Measurements from ENCODE around the gene RNF41.

Gene RNF41

GRCh38 chr12:56221232-56221756, 428 bp downstream of the RNF41 start:
- H3K27me3 ChIP-seq (ENCODE audit: low read length) = no peaks in the 10 kb centered on the region
- peak overlapping the region; percentile 64 for H3K27ac ChIP-seq (ENCODE audit: low read depth, low read length)
- no peaks in the 10 kb centered on the region for H4K20me1 ChIP-seq (ENCODE audit: low read depth, low read length)
- TF ChIP-seq, protein P1, sequence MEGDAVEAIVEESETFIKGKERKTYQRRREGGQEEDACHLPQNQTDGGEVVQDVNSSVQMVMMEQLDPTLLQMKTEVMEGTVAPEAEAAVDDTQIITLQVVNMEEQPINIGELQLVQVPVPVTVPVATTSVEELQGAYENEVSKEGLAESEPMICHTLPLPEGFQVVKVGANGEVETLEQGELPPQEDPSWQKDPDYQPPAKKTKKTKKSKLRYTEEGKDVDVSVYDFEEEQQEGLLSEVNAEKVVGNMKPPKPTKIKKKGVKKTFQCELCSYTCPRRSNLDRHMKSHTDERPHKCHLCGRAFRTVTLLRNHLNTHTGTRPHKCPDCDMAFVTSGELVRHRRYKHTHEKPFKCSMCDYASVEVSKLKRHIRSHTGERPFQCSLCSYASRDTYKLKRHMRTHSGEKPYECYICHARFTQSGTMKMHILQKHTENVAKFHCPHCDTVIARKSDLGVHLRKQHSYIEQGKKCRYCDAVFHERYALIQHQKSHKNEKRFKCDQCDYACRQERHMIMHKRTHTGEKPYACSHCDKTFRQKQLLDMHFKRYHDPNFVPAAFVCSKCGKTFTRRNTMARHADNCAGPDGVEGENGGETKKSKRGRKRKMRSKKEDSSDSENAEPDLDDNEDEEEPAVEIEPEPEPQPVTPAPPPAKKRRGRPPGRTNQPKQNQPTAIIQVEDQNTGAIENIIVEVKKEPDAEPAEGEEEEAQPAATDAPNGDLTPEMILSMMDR (IDR thresholded peaks at IDR 0.05; ENCODE audit: insufficient read depth, low read length, poor library complexity, severe bottlenecking) = no peak
- no peak for TF ChIP-seq EZH2phosphoT487 (conservative IDR thresholded peaks at IDR 0.05; ENCODE audit: low read length)
- peak overlapping the region; percentile 85 for H3K9ac ChIP-seq (ENCODE audit: low read length)
- H3K9me3 ChIP-seq (ENCODE audit: insufficient read depth, low read length) = no peaks in the 10 kb centered on the region
- H2AFZ ChIP-seq (ENCODE audit: low read depth, low read length, severe bottlenecking) = peak overlapping the region; percentile 85
- H3K4me2 ChIP-seq (ENCODE audit: low read depth, low read length, poor library complexity, severe bottlenecking) = peak overlapping the region; percentile 99
- no peaks in the 10 kb centered on the region for H3K9me2 ChIP-seq (replicated peaks; ENCODE audit: insufficient read depth, low read length)
- no peaks in the 10 kb centered on the region for H3K36me3 ChIP-seq (ENCODE audit: low read length)
- H3K4me3 ChIP-seq (ENCODE audit: insufficient read depth, low read length, poor library complexity, severe bottlenecking) = peak overlapping the region; percentile 88
- H3F3A ChIP-seq (ENCODE audit: insufficient read depth) = peaks cover 6% of the 10 kb centered on the region
- peaks cover 34% of the 10 kb centered on the region for H3K79me2 ChIP-seq (ENCODE audit: insufficient read depth, low read length)

- Histone ChIP-seq H3F3A (ENCODE audit: insufficient read depth) (peaks cover 6% of the 10 kb centered on the region), H3K4me3 (ENCODE audit: insufficient read depth, low read length, poor library complexity, severe bottlenecking) (peak overlapping the region; percentile 88), H3K4me2 (ENCODE audit: low read depth, low read length, poor library complexity, severe bottlenecking) (peak overlapping the region; percentile 99), H3K79me2 (ENCODE audit: insufficient read depth, low read length) (peaks cover 34% of the 10 kb centered on the region), H3K27ac (ENCODE audit: low read depth, low read length) (peak overlapping the region; percentile 64), H4K20me1 (ENCODE audit: low read depth, low read length) (no peaks in the 10 kb centered on the region), H3K9ac (ENCODE audit: low read length) (peak overlapping the region; percentile 85), H2AFZ (ENCODE audit: low read depth, low read length, severe bottlenecking) (no peak overlapping the region), H3K9me3 (ENCODE audit: insufficient read depth, low read length) (no peaks in the 10 kb centered on the region), H3K27me3 (ENCODE audit: low read length) (no peaks in the 10 kb centered on the region), H3K9me2 (replicated peaks; ENCODE audit: insufficient read depth, low read length) (no peaks in the 10 kb centered on the region), H3K36me3 (ENCODE audit: low read length) (no peaks in the 10 kb centered on the region)
- TF ChIP-seq, protein P1 (IDR thresholded peaks at IDR 0.05; ENCODE audit: insufficient read depth, low read length, poor library complexity, severe bottlenecking) = no peak
- no peak for TF ChIP-seq EZH2phosphoT487 (conservative IDR thresholded peaks at IDR 0.05; ENCODE audit: low read length)
Observed at GRCh38 chr12:56220611-56221231, 1.0 kb downstream of the RNF41 start.

GRCh38 chr12:56219840-56220239, 1.9 kb downstream of the RNF41 start:
- Histone ChIP-seq H3K4me2 (ENCODE audit: low read depth, low read length, poor library complexity, severe bottlenecking) (peak overlapping the region; percentile 99), H2AFZ (ENCODE audit: low read depth, low read length, severe bottlenecking) (no peak overlapping the region), H3K79me2 (ENCODE audit: insufficient read depth, low read length) (peaks cover 28% of the 10 kb centered on the region), H3K36me3 (ENCODE audit: low read length) (no peaks in the 10 kb centered on the region), H3K4me3 (ENCODE audit: insufficient read depth, low read length, poor library complexity, severe bottlenecking) (no peak overlapping the region), H3K27me3 (ENCODE audit: low read length) (no peaks in the 10 kb centered on the region), H3K9ac (ENCODE audit: low read length) (no peak overlapping the region), H3F3A (ENCODE audit: insufficient read depth) (peaks cover 6% of the 10 kb centered on the region), H3K9me3 (ENCODE audit: insufficient read depth, low read length) (no peaks in the 10 kb centered on the region), H3K27ac (ENCODE audit: low read depth, low read length) (no peak overlapping the region), H3K9me2 (replicated peaks; ENCODE audit: insufficient read depth, low read length) (no peaks in the 10 kb centered on the region), H4K20me1 (ENCODE audit: low read depth, low read length) (no peaks in the 10 kb centered on the region)
- TF ChIP-seq EZH2phosphoT487 (conservative IDR thresholded peaks at IDR 0.05; ENCODE audit: low read length) = no peak
- TF ChIP-seq, protein P1 (IDR thresholded peaks at IDR 0.05; ENCODE audit: insufficient read depth, low read length, poor library complexity, severe bottlenecking) = no peak

Measured in SU-DHL-6 (cell line).